Heart right ventricle (tissue), 16 donors: ENCODE results near the gene ABTB1. TPM values are rescaled to one million over a fixed set of nuclear protein-coding genes. Genes with fewer than 3 reads are reported as not detected.

Experiments used
- ATAC-seq, 8 donors: fragments of 200-7000 bp; cut with Tn5 transposase; one replicate each; pipeline ENCODE4 v1.9.1; 2020; ENCODE audit warnings: mild to moderate bottlenecking in 8 of 8, moderate library complexity in 8 of 8, moderate number of reproducible peaks in 1 of 8
- DNase-seq, 2 donors: peaks; one replicate each; pipeline ENCODE4 v3.0.0-alpha.2; 2020
- H3K27ac ChIP-seq, 10 donors: fragments of 200-600 bp; sonication (generic) in 2 of 10; one replicate each; pipeline versions ENCODE4 v1.5.0 to v1.8.0; 2020 to 2022; ENCODE audit warnings: mild to moderate bottlenecking in 3 of 10
- H3K27me3 ChIP-seq, 7 donors: fragments of 200-600 bp; one replicate each; pipeline ENCODE4 v1.8.0; 2021 to 2022; ENCODE audit warnings: mild to moderate bottlenecking in 2 of 7
- H3K36me3 ChIP-seq, 9 donors: fragments of 200-600 bp; sonication (generic) in 1 of 9; one replicate each; pipeline versions ENCODE4 v1.5.0 to v1.8.0; 2020 to 2022; ENCODE audit warnings: mild to moderate bottlenecking in 2 of 9
- H3K4me1 ChIP-seq, 9 donors: fragments of 200-600 bp; sonication (generic) in 1 of 9; one replicate each; pipeline versions ENCODE4 v1.5.0 to v1.8.0; 2020 to 2022; ENCODE audit warnings: mild to moderate bottlenecking in 4 of 9
- H3K4me3 ChIP-seq, 10 donors: fragments of 200-600 bp; sonication (generic) in 2 of 10; one replicate each; pipeline versions ENCODE4 v1.5.0 to v1.8.0; 2020 to 2022; ENCODE audit warnings: mild to moderate bottlenecking in 7 of 10, moderate library complexity in 2 of 10
- H3K9me3 ChIP-seq, 11 donors: fragments of 200-600 bp in 10 of 11; sonication (generic) in 2 of 11; one replicate each; pipeline versions ENCODE4 v1.5.0 to v1.8.0; 2013 to 2022; ENCODE audit warnings: mild to moderate bottlenecking in 2 of 11, control low read depth in 1 of 11, moderate library complexity in 1 of 11
- WGBS, 2 donors: extraction: QIAGEN DNeasy Blood & Tissue Kit; methylation state at CpG; one replicate each; pipeline ENCODE4 v1.1.7; 2013; ENCODE audit warnings: inconsistent platforms in 1 of 2; 5-methylcytosine and 5-hydroxymethylcytosine counted together
- intact Hi-C, 10 donors: fragments of 100-400 bp; cut with DNase I; formaldehyde crosslinking; loops; one replicate each; pipeline versions ENCODE4 v1.11.1 to v1.14.2; 2022
- polyA plus RNA-seq, 2 donors: library from polyadenylated mRNA; stranded (reverse); fragments of 200-250 nt; gene quantifications; one replicate each; pipeline ENCODE4 v1.2.3, GENCODE V29; 2013
- total RNA-seq, 10 donors: library from RNA; stranded (reverse); fragmentation: NEBNext Ultra II Directional in 3 of 10; extraction: Animal tissue kit (Norgen Biotek cat#: 25700) in 3 of 10; gene quantifications; one replicate each; pipeline versions ENCODE4 v1.2.1 to v1.2.4, GENCODE V29; 2021 to 2023
- TF ChIP-seq, protein P1 (sequence below), 9 donors: fragments of 200-600 bp; sonication (generic) in 2 of 9; IDR thresholded peaks; one replicate each; pipeline versions ENCODE4 v1.5.0 to v1.8.0; 2021 to 2022; ENCODE audit warnings: antibody characterized with exemption in 9 of 9, mild to moderate bottlenecking in 5 of 9, moderate library complexity in 1 of 9
- donor health status: Arrhythmogenic right ventricular cardiomyopathy.
- donor health status: ischemic (EF 13 %, LVEDD 7.1; RV severe dilation, severe dysfunction).
- donor health status: healthy with polysubstance abuse.
- donor health status: DM: no; HTN: yes; CAD: no.
- donor health status: DM: no; HTN: no; CAD: no.
- donor health status: ischemic (EF 25% LVEDD 6.9; RV normal size, moderate dysfunction).
- donor health status: ischemic (EF 25% LVEDD 5.7; RV mildly dilated, moderate dysfunction).
- donor health status: healthy.
- donor health status: DM: yes; HTN: yes; CAD: no.
- donor health status: Ischemic cardiomyopathy.
- donor health status: ischemic (EF 35%, LVEDD 5.7; RV mildly dilated, moderate dysfunction).
- donor health status: nonischemic (EF 11% LVEDD 7.7; RV severe dilation, severe dysfunction).
- donor health status: DM: yes; HTN: yes; CAD: no.
- donor health status: PGD.
- donor health status: ischemic (EF 29% LVEDD 5.4; RV normal size, mild dysfunction).
- donor health status: nonischemic (EF 23%, LVEDD 6.1; RV moderate dilation, normal function).

The ABTB1 gene
- total and polyA plus RNA-seq, 12 donors: 19.6 to 56.3 (median 24.7) TPM

DNA sequence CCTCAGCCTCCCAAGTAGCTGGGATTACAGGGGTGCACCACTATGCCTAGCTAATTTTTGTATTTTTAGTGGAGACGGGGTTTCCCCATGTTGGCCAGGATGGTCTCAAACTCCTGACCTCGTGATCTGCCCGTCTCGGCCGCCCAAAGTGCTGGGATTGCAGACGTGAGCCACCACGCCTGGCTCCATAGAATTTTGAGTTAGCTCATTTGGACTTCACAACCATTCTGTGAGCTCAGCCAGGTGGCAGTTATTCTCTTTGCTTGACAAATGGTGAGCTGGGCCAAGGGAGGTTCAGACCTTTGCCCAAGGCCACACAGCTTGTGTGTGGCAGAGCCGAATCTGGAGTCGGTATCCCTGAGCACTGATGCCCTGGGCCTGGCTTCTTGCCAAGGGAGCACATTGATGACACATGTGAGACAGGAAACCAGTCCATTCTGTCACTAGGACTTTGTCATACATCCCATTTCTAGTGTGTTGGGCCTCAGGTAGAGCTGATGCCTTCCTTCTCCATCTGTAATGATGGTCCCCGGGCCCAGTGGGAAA lies 26.2 kb upstream of the ABTB1 start:
- no peaks in the 10 kb centered on the region for H3K4me1 ChIP-seq
- H3K36me3 ChIP-seq: no peaks in the 10 kb centered on the region
- TF ChIP-seq, protein P1, sequence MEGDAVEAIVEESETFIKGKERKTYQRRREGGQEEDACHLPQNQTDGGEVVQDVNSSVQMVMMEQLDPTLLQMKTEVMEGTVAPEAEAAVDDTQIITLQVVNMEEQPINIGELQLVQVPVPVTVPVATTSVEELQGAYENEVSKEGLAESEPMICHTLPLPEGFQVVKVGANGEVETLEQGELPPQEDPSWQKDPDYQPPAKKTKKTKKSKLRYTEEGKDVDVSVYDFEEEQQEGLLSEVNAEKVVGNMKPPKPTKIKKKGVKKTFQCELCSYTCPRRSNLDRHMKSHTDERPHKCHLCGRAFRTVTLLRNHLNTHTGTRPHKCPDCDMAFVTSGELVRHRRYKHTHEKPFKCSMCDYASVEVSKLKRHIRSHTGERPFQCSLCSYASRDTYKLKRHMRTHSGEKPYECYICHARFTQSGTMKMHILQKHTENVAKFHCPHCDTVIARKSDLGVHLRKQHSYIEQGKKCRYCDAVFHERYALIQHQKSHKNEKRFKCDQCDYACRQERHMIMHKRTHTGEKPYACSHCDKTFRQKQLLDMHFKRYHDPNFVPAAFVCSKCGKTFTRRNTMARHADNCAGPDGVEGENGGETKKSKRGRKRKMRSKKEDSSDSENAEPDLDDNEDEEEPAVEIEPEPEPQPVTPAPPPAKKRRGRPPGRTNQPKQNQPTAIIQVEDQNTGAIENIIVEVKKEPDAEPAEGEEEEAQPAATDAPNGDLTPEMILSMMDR (IDR thresholded peaks at IDR 0.05): no peak
- intact Hi-C loops: no loop called here
- H3K27ac ChIP-seq: no peak overlapping the region
- ATAC-seq (no peak), DNase-seq (no peak)
- no peak overlapping the region for H3K4me3 ChIP-seq
- no peaks in the 10 kb centered on the region for H3K27me3 ChIP-seq
- WGBS, 2 donors: 94 to 98% methylated on average over 10 of the region's 10 CpGs
- no peaks in the 10 kb centered on the region for H3K9me3 ChIP-seq

DNA sequence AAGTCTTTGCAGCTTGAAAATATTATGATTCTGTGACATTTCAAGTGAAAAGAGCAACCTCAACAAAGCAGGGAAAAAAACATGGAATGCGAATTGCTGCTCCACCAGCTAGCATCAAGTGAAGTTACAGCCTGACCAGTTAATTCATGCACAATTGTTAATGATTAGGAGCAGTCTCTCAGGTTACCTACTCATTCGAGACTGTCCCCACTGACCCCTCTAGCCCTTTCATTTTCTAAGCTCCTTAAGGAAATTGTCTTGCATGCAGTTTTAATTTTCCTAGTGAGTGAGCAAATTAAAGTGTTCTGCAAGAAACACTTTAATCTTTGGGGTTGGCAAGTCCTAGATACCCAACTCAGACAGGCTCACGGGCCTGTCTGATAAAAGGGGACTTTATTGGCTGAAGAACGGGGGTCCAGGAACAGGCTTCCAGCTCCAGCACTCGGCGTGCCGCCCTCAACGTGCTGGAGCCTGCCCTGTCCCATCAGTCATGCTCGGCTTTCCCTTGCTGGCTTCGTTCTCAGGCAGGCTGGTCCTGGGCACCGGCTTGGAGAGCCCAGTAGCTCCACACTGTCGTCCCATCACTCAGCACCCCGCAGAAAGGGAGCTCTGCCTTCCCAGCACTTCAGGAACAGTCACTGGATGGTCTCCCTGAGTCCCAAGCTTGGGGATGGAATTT lies 25.4 kb upstream of the ABTB1 start:
- no peak overlapping the region for H3K27ac ChIP-seq
- H3K4me3 ChIP-seq: no peak overlapping the region
- intact Hi-C loops: no loop called here
- WGBS, 2 donors: 84 to 88% methylated on average over 13 of the region's 13 CpGs
- TF ChIP-seq, protein P1 (IDR thresholded peaks at IDR 0.05): no peak
- H3K4me1 ChIP-seq: peaks cover 0 to 3% (median 1%) of the 10 kb centered on the region in 9 donors
- no peaks in the 10 kb centered on the region for H3K27me3 ChIP-seq
- H3K9me3 ChIP-seq: no peaks in the 10 kb centered on the region
- no peak for ATAC-seq
- DNase-seq: no peak
- no peaks in the 10 kb centered on the region for H3K36me3 ChIP-seq

DNA sequence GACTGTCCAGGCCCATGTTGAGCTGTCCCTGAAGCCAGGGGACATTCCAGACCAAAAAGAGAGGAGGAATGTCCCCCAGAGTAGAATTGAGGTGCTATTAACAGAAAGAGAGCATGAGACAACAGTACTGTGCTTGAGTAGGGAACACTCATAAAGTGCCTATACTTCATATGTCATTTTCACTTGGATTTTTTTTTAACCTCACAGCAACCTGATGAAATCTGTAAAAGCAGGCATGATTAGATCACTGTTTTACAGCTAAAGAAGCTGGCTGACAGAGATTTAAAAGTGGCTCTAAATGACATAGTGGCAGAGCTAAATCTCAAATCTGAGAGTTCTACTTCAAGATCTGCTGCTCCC lies 24.9 kb upstream of the ABTB1 start:
- Histone ChIP-seq H3K4me3 (no peak overlapping the region), H3K27ac (no peak overlapping the region), H3K9me3 (no peaks in the 10 kb centered on the region), H3K27me3 (no peaks in the 10 kb centered on the region), H3K36me3 (no peaks in the 10 kb centered on the region), H3K4me1 (peaks cover 0 to 7% (median 4%) of the 10 kb centered on the region in 9 donors)
- TF ChIP-seq, protein P1 (IDR thresholded peaks at IDR 0.05): no peak
- DNase-seq (no peak), ATAC-seq (no peak)
- intact Hi-C loops: no loop called here

DNA sequence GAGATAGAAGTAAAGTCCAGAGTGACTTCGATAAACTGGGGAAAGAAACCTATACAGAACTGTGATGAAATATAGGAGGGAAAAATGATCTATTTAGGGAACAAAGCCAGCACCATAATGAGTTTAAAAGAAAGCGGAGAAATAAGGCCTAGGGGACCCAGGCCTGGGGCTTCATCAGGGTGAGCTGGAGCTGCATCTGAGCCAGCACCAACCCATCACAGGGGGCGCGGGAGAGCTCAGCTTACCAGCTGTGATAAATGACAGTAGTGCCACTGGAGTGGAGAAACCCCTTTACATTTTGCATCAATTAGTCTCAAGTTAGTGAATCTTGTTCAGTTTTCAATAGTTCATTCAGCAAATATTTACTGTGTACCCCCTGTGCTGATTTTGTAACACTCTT lies 22.5 kb upstream of the ABTB1 start:
- no peak overlapping the region for H3K27ac ChIP-seq
- peaks cover 0 to 7% (median 4%) of the 10 kb centered on the region in 9 donors for H3K4me1 ChIP-seq
- no peak for ATAC-seq
- no peaks in the 10 kb centered on the region for H3K27me3 ChIP-seq
- DNase-seq: no peak
- whole genome bisulfite sequencing, 2 donors: 95 to 97% methylated on average over 4 of the region's 4 CpGs
- TF ChIP-seq, protein P1 (IDR thresholded peaks at IDR 0.05): no peak
- no peaks in the 10 kb centered on the region for H3K36me3 ChIP-seq
- intact Hi-C loops: loop anchor here in 8 of 10 donors (5.0 to 10.0 kb wide), 3 partner anchors 182 to 405 kb away; partner anchors contain the start of gene SEC61A1 (in 2 of the 8)
- no peak overlapping the region for H3K4me3 ChIP-seq
- H3K9me3 ChIP-seq: no peaks in the 10 kb centered on the region
